H9 (cell line): ENCODE data around the gene OR8D1. TPM values are rescaled to one million over a fixed set of nuclear protein-coding genes. Genes with fewer than 3 reads are reported as not detected.

ENCODE experiments used
- DNase-seq: peaks from one replicate; pipeline ENCODE4 v3.0.0-alpha.2; 2017
- H2AFZ ChIP-seq: one replicate; pipeline ENCODE4 v1.6.1; 2013; ENCODE audit warnings: mild to moderate bottlenecking, low read length, control low read depth, moderate library complexity
- H2AK5ac ChIP-seq: 2 replicates; pipeline ENCODE4 v1.6.1; 2013; ENCODE audit warnings: low read length, control low read depth, mixed read lengths; ENCODE audit not compliant: insufficient read length
- H2BK120ac ChIP-seq: one replicate; pipeline ENCODE4 v1.6.1; 2013; ENCODE audit warnings: low read depth, mild to moderate bottlenecking, low read length, control low read depth, inconsistent platforms; ENCODE audit not compliant: poor library complexity, severe bottlenecking
- H2BK12ac ChIP-seq: 2 replicates; pipeline ENCODE4 v1.6.1; 2013; ENCODE audit warnings: low read length, control low read depth, mixed read lengths, low read depth; ENCODE audit not compliant: insufficient read length
- H2BK15ac ChIP-seq: 2 replicates; pipeline ENCODE4 v1.6.1; 2013; ENCODE audit warnings: low read depth, low read length, control low read depth
- H2BK20ac ChIP-seq: one replicate; pipeline ENCODE4 v1.6.1; 2013; ENCODE audit warnings: low read depth, mild to moderate bottlenecking, low read length, control low read depth, inconsistent platforms; ENCODE audit not compliant: poor library complexity, severe bottlenecking
- H2BK5ac ChIP-seq: 2 replicates; pipeline ENCODE4 v1.6.1; 2013; ENCODE audit warnings: low read length, control low read depth, mixed read lengths; ENCODE audit not compliant: insufficient read length
- H3K14ac ChIP-seq: 2 replicates; pipeline ENCODE4 v1.6.1; 2013; ENCODE audit warnings: low read length, control low read depth; ENCODE audit not compliant: insufficient read depth
- H3K18ac ChIP-seq: 2 replicates; pipeline ENCODE4 v1.6.1; 2013; ENCODE audit warnings: low read depth, mild to moderate bottlenecking, mixed read lengths, low read length, control low read depth; ENCODE audit not compliant: insufficient read length
- H3K23ac ChIP-seq: 2 replicates; pipeline ENCODE4 v1.6.1; 2013; ENCODE audit warnings: low read length, control low read depth, mixed read lengths, low read depth; ENCODE audit not compliant: insufficient read length
- H3K23me2 ChIP-seq: 2 replicates; pipeline ENCODE4 v1.6.1; 2013; ENCODE audit warnings: low read depth, mild to moderate bottlenecking, mixed read lengths, low read length, control low read depth; ENCODE audit not compliant: insufficient read length, poor library complexity, severe bottlenecking
- H3K27ac ChIP-seq: 2 replicates; pipeline ENCODE4 v1.5.1; 2013; ENCODE audit warnings: low read length, control low read depth, mixed read lengths, low read depth; ENCODE audit not compliant: insufficient read length
- H3K27me3 ChIP-seq: 2 replicates; pipeline ENCODE4 v1.6.1; 2013; ENCODE audit warnings: low read length, control low read depth, inconsistent platforms; ENCODE audit not compliant: insufficient read depth
- H3K4ac ChIP-seq: 2 replicates; pipeline ENCODE4 v1.6.1; 2013; ENCODE audit warnings: low read depth, mild to moderate bottlenecking, control low read depth, inconsistent platforms, low read length, moderate library complexity
- H3K4me1 ChIP-seq: 2 replicates; pipeline ENCODE4 v1.6.1; 2013; ENCODE audit warnings: low read length, control low read depth, inconsistent platforms; ENCODE audit not compliant: insufficient read depth
- H3K4me2 ChIP-seq: 2 replicates; pipeline ENCODE4 v1.6.1; 2013; ENCODE audit warnings: low read length, control low read depth, mixed read lengths; ENCODE audit not compliant: insufficient read length, insufficient read depth
- H3K56ac ChIP-seq: 2 replicates; pipeline ENCODE4 v1.6.1; 2013; ENCODE audit warnings: low read depth, mild to moderate bottlenecking, mixed read lengths, low read length, control low read depth; ENCODE audit not compliant: insufficient read length
- H3K79me1 ChIP-seq: 2 replicates; pipeline ENCODE4 v1.6.1; 2013; ENCODE audit warnings: low read depth, mild to moderate bottlenecking, moderate library complexity, low read length, control low read depth, inconsistent platforms; ENCODE audit not compliant: insufficient read depth, poor library complexity, severe bottlenecking
- H3K79me2 ChIP-seq: 2 replicates; pipeline ENCODE4 v1.6.1; 2013; ENCODE audit warnings: low read length, control low read depth, inconsistent platforms; ENCODE audit not compliant: insufficient read depth
- H3K9ac ChIP-seq: 2 replicates; pipeline ENCODE4 v1.6.1; 2013; ENCODE audit warnings: low read length, control low read depth, mixed read lengths; ENCODE audit not compliant: insufficient read length; ENCODE audit errors: extremely low read depth
- H3K9me3 ChIP-seq: one replicate; pipeline ENCODE4 v1.6.1; 2013; ENCODE audit warnings: low read depth, low read length, inconsistent platforms; ENCODE audit not compliant: control insufficient read depth
- H3T11ph ChIP-seq: one replicate; pipeline ENCODE4 v1.6.1; 2013; ENCODE audit warnings: mild to moderate bottlenecking, low read length, control low read depth, inconsistent platforms
- H4K20me1 ChIP-seq: one replicate; pipeline ENCODE4 v1.6.1; 2013; ENCODE audit not compliant: control insufficient read depth, insufficient read length, insufficient read depth
- H4K5ac ChIP-seq: 2 replicates; pipeline ENCODE4 v1.6.1; 2013; ENCODE audit warnings: low read depth, mild to moderate bottlenecking, mixed read lengths, low read length, control low read depth; ENCODE audit not compliant: insufficient read length
- H4K8ac ChIP-seq: replicated peaks from 2 replicates; pipeline ENCODE4 v1.6.1; 2013; ENCODE audit warnings: low read length, control low read depth, mixed read lengths, low read depth; ENCODE audit not compliant: insufficient read length
- H4K91ac ChIP-seq: 2 replicates; pipeline ENCODE4 v1.6.1; 2013; ENCODE audit warnings: low read depth, mild to moderate bottlenecking, moderate library complexity, mixed read lengths, low read length, control low read depth; ENCODE audit not compliant: insufficient read length
- H3K27ac Mint-ChIP-seq, 3 experiments: 2 replicates in 2 of 3; 3 replicates in 1 of 3; pipeline ENCODE4 v1.8.0; 2020 to 2021; ENCODE audit warnings: mixed read lengths in 3 of 3, mild to moderate bottlenecking in 1 of 3, moderate library complexity in 1 of 3
- H3K27me3 Mint-ChIP-seq: 2 replicates; pipeline ENCODE4 v1.8.0; 2021; ENCODE audit warnings: low read depth, mild to moderate bottlenecking, moderate library complexity, mixed read lengths
- H3K36me3 Mint-ChIP-seq, 3 experiments: 2 replicates in 2 of 3; 3 replicates in 1 of 3; pipeline ENCODE4 v1.8.0; 2020 to 2021; ENCODE audit warnings: low read depth in 3 of 3, mixed read lengths in 3 of 3; ENCODE audit not compliant: insufficient read depth in 1 of 3
- H3K4me1 Mint-ChIP-seq, 2 experiments: 2 replicates each; pipeline ENCODE4 v1.8.0; 2020; ENCODE audit warnings: mixed read lengths in 2 of 2
- H3K4me3 Mint-ChIP-seq, 2 experiments: 2 replicates in 1 of 2; 3 replicates in 1 of 2; pipeline ENCODE4 v1.8.0; 2020 to 2021; ENCODE audit warnings: mild to moderate bottlenecking in 2 of 2, mixed read lengths in 2 of 2, moderate library complexity in 1 of 2
- H3K9me3 Mint-ChIP-seq, 2 experiments: 2 replicates in 1 of 2; 3 replicates in 1 of 2; pipeline ENCODE4 v1.8.0; 2020; ENCODE audit warnings: mild to moderate bottlenecking in 2 of 2, mixed read lengths in 2 of 2, moderate library complexity in 1 of 2
- CTCF ChIP-seq: fragments of 200-600 bp; sonication (generic); conservative IDR thresholded peaks from 3 replicates; pipeline ENCODE4 v1.8.0; 2021; ENCODE audit warnings: antibody characterized with exemption, mild to moderate bottlenecking
- total RNA-seq: library from RNA; stranded (reverse); gene quantifications from 2 replicates; pipeline ENCODE4 v1.2.1, GENCODE V29; 2021

Gene OR8D1
- total RNA-seq, 1 experiment from 2014 or later = not detected

GRCh38 chr11:124307093-124307492 lies 6.7 kb downstream of the OR8D1 start:
- Histone ChIP-seq H2BK15ac (no peak overlapping the region), H4K5ac (no peak overlapping the region), H3K14ac (no peak overlapping the region), H3K4me1 (no peaks in the 10 kb centered on the region), H2BK120ac (no peak overlapping the region), H3K18ac (no peak overlapping the region), H3K9me3 (no peaks in the 10 kb centered on the region), H3T11ph (no peak overlapping the region), H2BK20ac (no peak overlapping the region), H3K27me3 (no peaks in the 10 kb centered on the region), H3K27ac (no peak overlapping the region), H3K56ac (no peak overlapping the region), H2BK5ac (no peak overlapping the region), H3K4ac (no peak overlapping the region), H4K20me1 (no peaks in the 10 kb centered on the region), H2BK12ac (no peak overlapping the region), H4K91ac (no peak overlapping the region), H3K23ac (no peak overlapping the region), H4K8ac (no peak overlapping the region), H3K79me2 (no peaks in the 10 kb centered on the region), H3K9ac (no peak overlapping the region), H2AK5ac (no peak overlapping the region), H2AFZ (no peak overlapping the region), H3K4me2 (no peak overlapping the region), H3K23me2 (no peaks in the 10 kb centered on the region), H3K79me1 (no peaks in the 10 kb centered on the region)
- no peak for TF ChIP-seq CTCF
- H3K4me3 Mint-ChIP-seq = no peak overlapping the region
- peaks cover 9 to 12% of the 10 kb centered on the region in 2 experiments for H3K4me1 Mint-ChIP-seq
- H3K9me3 Mint-ChIP-seq = no peaks in the 10 kb centered on the region
- H3K27me3 Mint-ChIP-seq = no peaks in the 10 kb centered on the region
- no peak for DNase-seq
- H3K36me3 Mint-ChIP-seq = no peaks in the 10 kb centered on the region
- H3K27ac Mint-ChIP-seq = no peak overlapping the region
